ENCODE results near the gene PDZD2.
"Not testable (repeated sequence)": the region's sequence is repeated elsewhere in the genome, so short reads cannot be mapped to it uniquely, and the experiment has no call there.

Gene PDZD2

DNA sequence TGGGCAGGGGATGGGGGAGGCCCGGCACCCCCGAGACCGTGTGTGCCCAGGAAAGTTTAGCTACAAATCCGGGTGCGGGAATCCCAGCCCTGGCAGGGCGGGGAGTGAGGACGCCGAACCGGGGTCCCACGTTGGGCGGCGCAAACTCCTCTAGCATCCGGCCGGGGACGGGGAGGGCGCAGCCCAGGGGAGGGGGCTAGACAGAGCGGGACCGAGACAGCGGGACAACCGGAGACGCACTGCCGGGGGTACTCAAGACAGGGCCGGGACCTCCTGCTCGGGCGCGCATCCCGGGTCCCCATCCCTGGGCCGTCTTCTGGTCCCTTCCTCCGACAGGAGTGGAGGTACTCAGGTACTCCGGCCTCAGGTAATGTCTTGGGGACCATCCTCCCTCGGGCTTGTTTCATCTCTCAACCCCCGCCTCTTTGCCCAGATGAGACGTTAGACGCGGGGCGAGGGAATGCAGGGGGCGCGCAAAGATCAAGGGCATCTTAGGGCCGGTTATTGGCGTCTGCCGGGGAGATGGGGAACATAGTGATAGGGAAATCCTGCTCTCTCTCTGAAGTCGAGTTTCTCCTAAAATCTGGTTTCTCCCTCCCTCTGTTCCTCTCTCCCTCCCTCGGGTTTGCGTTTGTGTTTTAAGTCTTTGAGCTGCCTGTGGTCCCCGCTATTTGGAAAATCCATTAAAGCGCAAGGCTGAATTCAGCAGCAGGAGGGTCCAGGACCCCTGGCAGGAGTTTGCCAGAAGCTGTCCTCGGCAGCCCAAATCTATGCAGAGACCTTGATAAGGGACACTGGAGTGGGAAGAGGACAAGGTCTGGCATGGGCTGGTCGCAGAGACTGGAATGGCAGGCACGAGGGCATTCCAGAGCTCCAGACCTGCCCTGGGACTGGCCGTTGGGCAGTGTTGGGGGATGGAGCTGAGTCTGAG lies 815 bp downstream of the PDZD2 start:
- no peak for DNase-seq

DNA sequence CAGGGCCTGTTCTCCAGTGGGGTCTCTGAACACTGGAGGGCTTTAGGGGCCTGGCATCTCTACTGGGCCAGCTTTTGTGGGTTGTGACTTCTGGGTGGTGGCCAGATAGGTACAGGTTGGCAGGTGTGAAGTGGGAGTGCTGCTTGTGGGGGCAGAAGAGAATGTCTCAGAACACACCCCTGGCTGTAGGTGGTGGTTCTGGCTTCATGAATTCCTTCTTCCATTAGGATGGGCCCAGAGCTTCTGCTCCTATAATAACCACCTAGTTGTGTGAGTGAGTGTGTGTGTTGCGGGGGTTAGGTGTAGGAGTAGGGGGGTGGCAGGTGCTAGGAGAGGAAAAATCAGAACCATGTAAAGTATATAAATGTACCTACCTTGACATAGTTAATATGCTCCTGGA lies 1.6 kb downstream of the PDZD2 start:
- no peak for DNase-seq

DNA sequence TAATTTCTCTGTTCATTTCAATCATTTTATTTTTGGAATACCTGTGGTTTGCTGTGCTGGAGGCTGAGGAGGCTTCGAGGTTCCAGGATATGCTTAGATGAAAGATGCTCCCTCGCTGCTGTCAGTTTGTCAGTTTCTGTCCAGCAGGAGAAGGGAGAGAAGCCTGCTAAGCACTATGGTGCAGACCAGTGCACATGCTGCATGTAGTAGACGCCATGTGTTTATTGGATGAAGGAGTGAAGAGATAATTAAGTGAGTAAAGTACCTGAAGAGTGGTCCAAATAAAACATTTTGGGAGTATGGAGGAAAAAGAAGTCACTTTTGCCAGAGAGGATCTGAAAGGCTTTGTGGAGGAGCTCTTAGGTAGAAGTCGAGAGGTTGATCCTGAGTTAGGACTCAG lies 2.1 kb downstream of the PDZD2 start:
- DNase-seq, result no peak

DNA sequence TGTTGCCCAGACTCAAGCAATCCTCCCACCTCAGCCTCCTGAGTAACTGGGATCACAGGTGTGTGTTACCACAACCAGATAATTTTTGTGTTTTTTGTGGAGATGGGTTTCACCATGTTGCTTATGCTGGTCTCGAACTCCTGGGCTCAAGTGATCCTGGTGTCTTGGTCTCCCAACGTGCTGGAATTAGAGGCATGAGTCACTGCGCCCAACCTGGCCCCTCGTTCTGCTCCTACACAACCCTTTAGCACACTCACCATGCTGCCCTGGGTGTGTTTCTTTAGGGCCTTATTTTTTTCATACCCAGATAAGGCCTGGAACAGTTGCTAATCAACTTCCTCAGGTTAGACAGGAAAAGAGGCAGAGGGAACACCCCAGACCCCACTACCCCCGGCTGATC lies 2.6 kb downstream of the PDZD2 start:
- DNase-seq, result no peak

DNA sequence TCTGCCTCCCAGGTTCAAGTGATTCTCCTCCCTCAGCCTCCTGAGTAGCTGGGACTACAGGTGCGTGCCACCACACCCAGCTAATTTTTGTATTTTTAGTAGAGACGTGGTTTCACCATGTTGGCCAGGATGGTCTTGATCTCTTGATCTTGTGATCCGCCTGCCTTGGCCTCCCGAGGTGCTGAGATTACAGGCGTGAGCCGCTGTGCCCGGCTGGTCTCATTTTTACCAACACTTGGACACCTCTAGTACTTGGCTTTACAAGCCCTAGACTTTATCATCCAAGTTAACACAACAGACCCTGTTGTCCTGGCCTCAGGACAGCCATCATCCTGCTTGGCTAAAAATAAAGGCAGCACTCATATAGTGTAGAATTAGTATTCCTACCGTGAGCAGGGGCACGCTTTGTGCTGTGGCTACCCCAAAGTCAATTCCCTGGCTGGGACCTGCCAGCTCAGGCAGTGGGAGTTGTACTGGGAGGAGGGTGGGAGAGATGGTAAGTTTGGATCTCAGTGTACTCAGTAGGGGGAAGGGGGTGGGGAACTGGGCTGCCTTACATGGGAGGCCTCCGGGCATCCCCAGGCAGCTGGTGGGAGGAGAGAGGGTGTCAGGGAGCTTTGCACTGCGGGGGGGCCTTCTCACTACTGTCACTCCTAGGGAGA lies 6.6 kb downstream of the PDZD2 start:
- no peak for DNase-seq

DNA sequence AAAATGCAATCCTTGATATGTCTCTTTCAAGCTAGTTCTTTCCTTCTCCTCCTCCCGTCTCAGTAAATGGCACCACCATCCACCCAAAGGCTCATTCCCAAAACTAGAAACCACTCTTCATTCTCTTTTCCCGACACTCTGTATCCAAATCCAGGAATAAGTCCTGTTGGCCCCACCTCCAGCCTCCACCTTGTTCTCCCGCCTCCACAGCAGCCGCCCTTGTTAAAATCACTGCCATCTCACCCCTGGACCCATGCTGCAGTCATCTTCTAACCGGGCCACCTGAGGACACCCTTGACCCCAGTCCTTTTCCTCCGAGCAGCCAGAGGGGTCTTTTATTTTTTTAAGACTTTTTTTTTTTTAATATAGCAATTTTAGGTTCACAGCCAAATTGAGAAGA lies 9.4 kb downstream of the PDZD2 start:
- no peak for DNase-seq

DNA sequence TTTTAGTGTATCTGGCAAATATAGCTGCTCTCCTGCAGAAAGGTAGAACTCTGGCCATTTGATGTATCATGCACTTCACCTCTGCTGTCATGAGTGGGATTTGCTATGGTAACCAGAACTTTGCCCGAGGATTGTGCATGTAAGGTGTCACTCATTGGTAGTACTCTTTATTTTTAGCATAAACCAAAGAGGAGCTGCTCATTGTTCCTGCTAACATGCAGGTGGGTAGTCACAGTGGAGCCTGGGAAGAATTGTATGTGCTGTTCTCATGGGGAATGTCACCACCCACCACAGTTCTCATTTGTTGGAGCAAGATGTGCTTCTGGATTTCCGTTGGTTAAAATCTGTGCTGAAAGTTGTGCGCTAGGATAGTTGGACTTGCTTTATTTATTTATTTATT lies 12.3 kb downstream of the PDZD2 start:
- no peak for DNase-seq

DNA sequence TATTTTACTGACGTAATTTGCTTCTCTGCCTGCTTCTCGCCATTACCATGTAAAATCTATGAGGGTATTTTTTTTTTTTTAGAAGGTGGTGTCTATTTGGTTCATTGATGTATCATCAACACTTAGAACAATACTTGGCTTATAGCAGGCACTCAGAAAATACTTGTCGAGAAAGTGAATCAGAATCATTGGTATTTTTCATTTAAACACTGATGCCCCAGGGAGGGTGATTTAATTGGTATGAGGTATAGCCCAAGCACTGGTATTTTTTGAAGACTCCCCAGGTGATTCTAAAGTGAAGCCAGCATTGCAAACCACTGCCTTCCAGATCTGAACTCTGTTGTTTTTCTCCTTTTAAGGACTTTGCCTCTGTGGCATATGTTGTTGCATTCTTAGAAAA lies 16.6 kb downstream of the PDZD2 start:
- DNase-seq, result no peak

DNA sequence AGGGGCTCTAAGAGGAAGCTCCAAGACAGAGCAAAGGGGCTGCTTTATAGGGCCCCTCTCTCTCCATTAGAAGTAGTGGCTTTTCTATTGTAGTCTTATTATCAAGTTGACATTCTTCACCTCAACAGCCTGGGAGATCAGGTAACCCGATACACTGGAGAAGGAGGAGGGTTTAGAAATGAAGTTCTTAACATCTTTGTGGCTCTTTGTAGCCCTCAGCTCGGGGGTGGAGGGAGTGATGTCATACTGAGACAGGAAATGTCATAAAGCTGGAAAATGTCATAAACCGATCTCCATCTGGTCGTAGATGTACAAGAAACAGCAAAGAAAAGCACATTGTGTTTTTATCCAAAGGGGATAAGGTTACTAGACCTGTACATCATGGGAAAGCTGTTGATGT lies 17.9 kb downstream of the PDZD2 start:
- DNase-seq, result no peak

DNA sequence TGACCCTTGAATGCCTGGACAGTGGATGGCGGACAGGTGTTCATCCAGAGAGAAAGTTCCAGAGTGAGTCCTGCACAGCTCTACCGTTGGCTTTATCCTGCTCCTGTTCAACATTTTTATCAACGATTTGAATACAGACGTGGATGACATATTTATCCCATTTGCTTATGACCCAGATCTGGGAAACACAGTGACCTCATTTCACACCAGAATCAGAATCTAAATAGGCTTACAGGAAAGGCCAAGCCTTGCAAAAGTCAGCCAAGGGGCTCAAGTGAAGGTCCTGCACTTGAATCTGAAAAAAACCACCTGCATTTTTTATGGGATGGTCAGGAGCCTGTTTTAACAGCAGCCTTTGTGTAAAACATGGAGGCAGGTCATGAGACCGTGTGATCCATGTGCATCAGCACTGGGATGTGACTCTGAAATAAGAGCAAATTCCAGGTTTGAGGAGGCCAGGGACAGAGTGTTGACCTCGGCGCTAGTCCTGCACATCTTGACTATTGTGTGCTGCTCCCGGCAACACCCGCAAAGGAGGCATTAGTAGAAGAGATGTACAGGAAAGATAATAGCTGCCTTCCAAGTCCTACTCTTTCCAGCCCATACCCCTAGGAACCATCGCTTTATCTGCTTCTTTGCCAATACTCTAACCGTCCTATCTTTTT lies 18.5 kb downstream of the PDZD2 start:
- no peak for DNase-seq

DNA sequence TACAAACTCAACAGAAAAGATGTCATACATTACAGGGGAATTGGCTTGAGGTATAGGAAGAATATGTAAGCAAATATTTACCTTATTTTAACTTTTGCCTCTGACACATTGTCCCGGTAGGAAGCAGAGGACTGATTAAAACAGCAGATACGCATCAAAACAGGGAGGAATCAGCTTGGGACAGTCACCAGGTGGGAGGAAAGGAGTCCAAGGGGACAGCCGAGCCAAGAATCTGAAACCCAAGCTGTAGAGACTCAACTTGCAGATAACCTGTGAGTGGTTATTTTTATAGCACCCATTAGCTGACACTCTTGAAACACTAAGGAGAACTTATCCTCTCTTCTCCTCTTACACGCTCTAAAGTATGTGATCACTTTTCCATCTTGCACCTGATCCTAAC lies 22.3 kb downstream of the PDZD2 start:
- no peak for DNase-seq

DNA sequence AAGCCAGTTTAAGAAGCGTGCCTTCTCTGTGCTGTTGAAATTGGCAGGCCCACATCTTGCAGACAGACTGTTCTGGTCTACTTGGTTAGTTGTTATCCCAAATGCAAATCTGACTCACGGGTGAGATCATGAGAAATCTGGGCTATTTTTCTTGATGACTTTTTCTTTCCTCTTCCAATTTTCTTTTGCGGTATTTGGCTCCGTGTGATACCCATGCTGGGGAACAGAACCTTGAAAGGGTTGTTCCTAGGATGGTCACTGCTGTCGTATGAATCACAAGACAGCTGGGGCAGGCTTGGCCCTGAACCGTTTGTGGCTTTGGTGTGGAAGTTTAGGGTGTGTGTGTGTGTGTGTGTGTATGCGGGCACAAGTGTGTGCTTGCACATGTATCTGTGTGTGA lies 24.6 kb downstream of the PDZD2 start:
- DNase-seq, result no peak

DNA sequence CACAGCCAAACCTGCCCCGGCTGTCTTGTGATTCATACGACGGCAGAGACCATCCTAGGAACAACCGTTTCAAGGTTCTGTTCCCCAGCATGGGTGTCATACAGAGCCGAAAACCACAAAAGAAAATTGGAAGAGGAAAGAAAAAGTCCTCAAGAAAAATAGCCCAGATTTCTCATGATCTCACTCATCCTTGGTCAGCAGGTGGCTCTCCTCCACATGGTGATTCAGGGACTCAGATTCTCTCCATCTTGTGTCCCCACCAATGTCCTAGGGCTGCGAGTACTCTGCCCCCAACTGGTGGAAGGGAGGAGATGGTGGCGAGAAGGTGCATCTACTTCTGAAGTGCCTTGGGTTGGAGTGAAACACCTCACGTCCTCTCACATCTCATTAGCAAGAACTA lies 25.6 kb downstream of the PDZD2 start:
- no peak for DNase-seq

DNA sequence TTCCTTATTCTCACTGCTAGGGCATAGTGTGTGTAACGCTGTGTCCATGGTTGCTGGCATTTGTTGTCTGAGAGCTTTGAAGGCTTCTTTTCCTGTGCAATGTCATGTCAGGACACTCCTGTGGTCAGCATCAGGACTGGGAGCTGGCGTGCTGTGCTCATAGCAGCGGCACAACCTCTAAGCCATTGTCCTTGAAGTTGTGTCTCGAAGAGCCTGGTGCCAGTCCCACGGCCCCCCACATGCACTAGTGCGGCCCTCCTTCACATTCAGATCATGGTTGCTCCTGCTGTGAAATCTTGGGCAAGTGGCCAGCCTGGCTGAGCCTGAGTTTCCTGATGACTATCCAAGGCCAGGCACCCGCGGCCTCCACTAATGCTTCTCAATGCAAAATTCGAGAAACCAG lies 32.4 kb downstream of the PDZD2 start:
- no peak for DNase-seq

DNA sequence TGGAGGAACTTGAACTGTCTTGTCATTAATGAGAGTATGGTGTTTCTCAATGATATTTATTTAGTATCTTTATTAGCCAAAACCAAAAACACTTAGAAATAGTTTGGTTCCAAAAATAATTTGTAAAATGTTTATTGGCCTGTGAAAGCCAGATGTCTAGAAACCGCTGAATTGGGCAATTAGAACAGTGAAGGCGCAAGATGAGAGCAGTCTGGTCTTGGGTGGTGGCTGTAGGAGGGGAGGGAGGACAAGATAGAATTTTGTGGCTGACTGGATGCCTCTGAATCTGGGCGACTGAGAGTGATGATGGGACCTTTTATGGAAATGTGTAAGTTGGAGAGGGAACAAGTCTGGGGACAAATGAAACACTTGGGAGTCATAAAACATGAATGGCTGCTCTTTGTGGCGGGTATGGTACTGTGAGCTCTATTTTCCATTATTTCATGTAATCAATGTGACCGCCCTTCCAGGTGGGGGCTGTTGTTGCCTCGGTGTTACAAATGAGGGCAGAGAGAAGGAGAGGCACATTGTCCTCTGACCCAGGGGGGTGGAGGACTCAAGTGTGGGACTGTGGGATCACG lies 35.5 kb downstream of the PDZD2 start:
- no peak for DNase-seq

DNA sequence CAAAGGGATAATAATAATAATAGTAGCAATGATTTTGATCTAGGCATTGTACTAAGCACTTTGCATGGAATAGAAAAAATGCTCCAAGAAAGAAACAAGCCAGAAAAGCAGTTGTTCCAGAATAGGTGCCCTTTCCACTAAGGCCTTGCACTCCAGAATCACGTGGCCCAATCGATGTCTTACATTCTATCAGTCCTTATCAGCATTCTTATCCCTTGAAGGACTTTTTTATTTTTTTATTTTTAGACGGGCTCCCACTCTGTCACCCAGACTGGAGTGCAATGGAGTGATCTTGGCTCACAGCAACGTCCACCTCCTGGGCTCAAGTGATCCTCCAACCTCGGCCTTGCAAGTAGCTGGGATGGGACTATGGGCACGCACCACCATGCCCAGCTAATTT lies 36.5 kb downstream of the PDZD2 start:
- no peak for DNase-seq

DNA sequence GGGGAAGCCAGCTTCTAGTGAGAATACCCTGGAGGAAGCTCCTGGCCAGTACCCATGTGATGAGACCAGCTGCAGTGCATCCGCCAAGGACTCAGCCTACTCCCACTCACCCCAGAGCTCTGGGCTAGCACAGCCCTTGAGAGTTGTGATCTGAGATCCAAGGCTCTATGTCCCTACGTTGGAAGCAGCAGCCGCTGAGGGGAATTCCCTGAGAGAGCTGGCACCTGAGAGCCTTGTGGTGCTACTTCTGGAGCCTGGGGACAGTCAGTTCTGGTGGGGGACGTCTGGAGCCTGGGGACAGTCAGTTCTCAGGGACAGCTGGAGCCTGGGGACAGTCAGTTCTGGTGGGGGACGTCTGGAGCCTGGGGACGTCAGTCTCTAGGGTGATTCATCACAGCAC lies 39.2 kb downstream of the PDZD2 start:
- no peak for DNase-seq

DNA sequence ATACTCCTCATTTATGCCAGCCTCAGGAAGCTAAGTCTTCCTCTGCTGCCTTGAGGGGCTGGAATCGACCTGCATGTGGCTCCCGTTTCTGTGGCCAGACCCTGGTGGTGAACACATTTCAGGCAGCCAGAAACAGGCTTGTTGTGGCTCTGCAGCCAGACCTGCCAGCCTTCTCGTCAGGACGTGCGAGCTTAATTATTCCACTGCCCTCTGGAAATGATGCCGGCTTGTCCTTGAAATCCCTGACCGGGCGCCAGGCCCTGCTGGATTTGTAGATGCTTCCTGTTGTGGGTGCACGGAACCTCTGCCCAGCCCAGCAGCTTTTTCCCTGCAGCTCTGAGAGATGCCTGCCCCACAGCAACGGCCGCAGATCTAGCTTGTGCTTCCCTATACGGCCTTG lies 41.6 kb downstream of the PDZD2 start:
- no peak for DNase-seq

DNA sequence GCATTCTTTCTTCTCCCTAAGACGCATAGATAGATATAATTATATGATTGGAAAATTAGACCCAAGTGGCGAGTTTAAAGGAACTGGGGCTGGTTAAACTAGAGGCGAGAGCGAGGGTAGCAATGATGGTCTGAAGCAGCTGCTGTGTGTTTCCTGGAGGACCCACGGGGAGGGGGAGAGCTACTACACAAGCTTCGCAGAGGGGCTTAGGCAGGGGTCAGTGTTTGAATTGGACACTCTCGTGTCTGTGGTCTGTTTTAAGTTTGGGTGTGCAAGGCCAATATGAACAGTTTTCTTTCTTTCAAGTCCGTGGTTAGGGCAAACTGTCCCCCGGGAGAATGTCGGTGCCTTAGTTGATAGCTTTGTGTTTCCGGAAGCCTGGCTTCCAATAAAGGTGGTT lies 43.1 kb downstream of the PDZD2 start:
- DNase-seq, result no peak

DNA sequence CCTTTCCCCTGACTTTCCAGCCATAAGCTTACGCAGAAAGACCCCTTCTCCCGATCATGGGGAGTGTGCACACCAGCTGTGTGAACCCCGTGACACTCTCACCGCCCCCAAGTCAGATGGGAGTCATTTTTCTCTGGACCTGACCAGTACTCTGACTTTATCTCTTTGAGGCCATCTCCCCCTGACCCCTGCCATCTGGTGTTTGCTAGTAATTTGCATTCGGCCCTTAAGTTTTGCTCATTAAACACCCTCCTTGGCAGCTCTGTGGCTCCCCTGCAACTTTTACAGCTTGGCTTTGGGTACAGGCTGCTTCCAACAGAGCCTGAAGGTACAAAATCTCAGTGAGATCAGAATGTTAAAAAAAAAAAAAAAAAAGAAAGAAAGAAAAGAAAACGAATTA lies 43.9 kb downstream of the PDZD2 start:
- DNase-seq, result no peak

DNA sequence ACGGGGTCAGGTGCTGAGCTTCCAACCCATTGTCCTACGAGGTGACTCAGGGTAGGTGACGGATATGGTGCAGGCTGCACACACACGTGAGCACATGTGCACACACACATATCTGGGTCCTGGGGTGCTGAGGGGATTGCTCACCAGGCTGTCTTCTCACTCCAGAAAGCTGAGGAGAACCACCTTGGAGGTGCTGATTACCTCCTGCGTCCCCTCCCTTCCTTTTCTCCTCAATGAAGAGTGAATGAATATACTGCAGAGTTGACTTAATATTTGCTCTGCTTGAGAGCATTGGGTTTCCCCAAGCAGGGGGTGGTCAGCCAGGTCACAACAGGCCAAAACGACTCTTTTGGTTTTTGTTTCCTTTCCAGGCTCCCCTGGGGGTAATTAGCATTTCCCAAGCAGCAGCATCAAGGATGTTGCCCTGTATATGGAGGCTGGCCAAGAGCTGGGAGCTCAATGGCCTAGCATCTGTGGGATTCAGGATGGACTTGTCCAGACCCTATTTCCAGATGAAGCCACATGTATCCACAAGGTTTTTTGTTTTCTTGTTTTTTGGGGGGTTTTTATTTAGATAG lies 49.7 kb downstream of the PDZD2 start:
- DNase-seq, result no peak

DNA sequence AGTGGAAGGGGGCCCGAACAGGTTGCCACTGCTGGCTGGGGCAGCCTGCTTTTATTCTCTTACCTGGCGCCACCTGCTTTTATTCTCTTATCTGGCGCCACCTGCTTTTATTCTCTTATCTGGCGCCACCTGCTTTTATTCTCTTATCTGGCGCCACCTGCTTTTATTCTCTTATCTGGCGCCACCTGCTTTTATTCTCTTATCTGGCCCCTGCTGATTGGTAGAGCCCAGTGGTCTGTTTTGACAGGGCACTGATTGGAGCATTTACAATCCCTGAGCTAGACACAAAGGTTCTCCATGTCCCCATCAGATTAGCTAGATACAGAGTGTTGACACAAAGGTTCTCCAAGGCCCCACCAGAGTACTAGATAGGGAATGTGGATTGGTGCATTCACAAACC lies 52.5 kb downstream of the PDZD2 start:
- not testable (repeated sequence) for DNase-seq

DNA sequence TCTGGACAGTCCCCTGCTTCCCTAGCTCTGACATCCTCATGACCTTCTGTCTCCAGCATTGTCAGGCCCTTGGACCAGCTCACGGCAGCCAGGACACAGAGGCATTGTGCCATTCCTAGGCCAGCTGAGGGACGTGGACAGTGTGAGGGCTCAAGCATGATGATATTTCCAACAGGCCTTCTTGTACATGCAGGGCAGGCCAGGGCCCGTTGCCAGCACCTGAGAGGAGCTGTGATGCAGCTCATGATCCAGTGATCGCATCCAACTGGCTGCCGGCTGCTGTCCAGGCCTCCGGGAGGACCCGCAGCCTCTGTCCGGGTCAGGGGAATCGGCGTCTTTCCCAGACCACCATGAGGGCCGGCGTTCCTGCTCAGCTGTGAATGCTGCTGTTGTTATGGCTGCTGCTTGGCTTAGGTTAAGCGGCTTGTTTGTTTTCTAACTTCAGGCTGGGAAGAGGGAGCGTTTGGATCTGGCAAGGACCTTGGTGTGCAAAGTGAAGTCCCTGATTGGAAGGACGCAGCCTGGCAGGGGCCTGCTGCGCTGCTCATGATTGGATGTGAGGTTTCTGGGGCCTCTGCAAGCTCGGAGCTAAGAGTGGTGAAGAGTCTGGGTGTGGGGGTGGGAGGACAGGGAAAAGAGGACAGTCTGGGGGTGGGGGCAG lies 53.8 kb downstream of the PDZD2 start:
- no peak for DNase-seq
